K562 (cell line): ENCODE data around the gene VTI1B. TPM values are rescaled to one million over a fixed set of nuclear protein-coding genes. Genes with fewer than 3 reads are reported as not detected.

ENCODE experiments used
- ARNT ChIP-seq, 2 experiments: fragments of 450-650 bp; IDR thresholded peaks; 2 replicates each; pipeline ENCODE4 v1.6.1; 2016; ENCODE audit warnings: mild to moderate bottlenecking in 1 of 2
- ASH1L ChIP-seq: fragments of 450-650 bp; IDR thresholded peaks from 2 replicates; pipeline ENCODE4 v1.6.1; 2018; ENCODE audit warnings: borderline replicate concordance, mild to moderate bottlenecking, low read depth; ENCODE audit not compliant: partially characterized antibody
- BRD4 ChIP-seq: fragments of 200-600 bp; sonication (generic); IDR thresholded peaks from 2 replicates; pipeline ENCODE4 v1.6.1; 2017; ENCODE audit warnings: inconsistent platforms
- FOXJ2 ChIP-seq: fragments of 200-800 bp; sonication (Bioruptor generic); IDR thresholded peaks from 2 replicates; pipeline ENCODE4 v1.6.1; 2016; ENCODE audit warnings: missing genetic modification characterization, missing compliant biosample characterization
- ID3 ChIP-seq, 2 experiments: fragments of 250-450 bp in 1 of 2; fragments of 450-650 bp in 1 of 2; sonication (Bioruptor Pico) in 1 of 2; IDR thresholded peaks; 2 replicates each; pipeline versions ENCODE4 v1.6.1 to v1.8.0; 2016 to 2021; ENCODE audit warnings: mild to moderate bottlenecking in 2 of 2, moderate library complexity in 2 of 2, missing compliant biosample characterization in 1 of 2, missing genetic modification characterization in 1 of 2
- IRF2 ChIP-seq: sonication (generic); formaldehyde crosslinking; IDR thresholded peaks from 2 replicates; pipeline ENCODE4 v1.8.1; 2022; ENCODE audit warnings: mild to moderate bottlenecking, missing genetic modification reagents
- LARP7 ChIP-seq: fragments of 450-650 bp; IDR thresholded peaks from 2 replicates; pipeline ENCODE4 v1.6.1; 2016
- MNT ChIP-seq, 2 experiments: fragments of 450-650 bp; conservative IDR thresholded peaks; 2 replicates each; pipeline ENCODE4 v1.6.1; 2017; ENCODE audit warnings: mild to moderate bottlenecking in 2 of 2, moderate library complexity in 2 of 2
- NR1H2 ChIP-seq: sonication (generic); formaldehyde crosslinking; IDR thresholded peaks from 2 replicates; pipeline ENCODE4 v1.4.0; 2020; ENCODE audit warnings: mild to moderate bottlenecking, missing genetic modification reagents
- PHF20 ChIP-seq: fragments of 450-650 bp; IDR thresholded peaks from 2 replicates; pipeline ENCODE4 v1.6.1; 2018; ENCODE audit not compliant: partially characterized antibody
- PRMT5 ChIP-seq: sonication (generic); formaldehyde crosslinking; IDR thresholded peaks from 2 replicates; pipeline ENCODE4 v1.5.0; 2020; ENCODE audit warnings: missing genetic modification reagents
- RNF219 ChIP-seq: fragments of 250-450 bp; sonication (Bioruptor Pico); IDR thresholded peaks from 2 replicates; pipeline ENCODE4 v1.5.0; 2022; ENCODE audit warnings: mild to moderate bottlenecking
- SRSF9 ChIP-seq: fragments of 200-400 bp; formaldehyde crosslinking; IDR thresholded peaks from 2 replicates; pipeline ENCODE4 v1.6.1; 2017; ENCODE audit warnings: low read depth, low read length, borderline replicate concordance
- TAF1 ChIP-seq: IDR thresholded peaks from 2 replicates; pipeline ENCODE4 v1.6.1; 2011; ENCODE audit warnings: mild to moderate bottlenecking, low read length, moderate library complexity; ENCODE audit not compliant: insufficient read depth, control insufficient read depth, severe bottlenecking; ENCODE audit errors: extremely low read depth
- TEAD4 ChIP-seq, 2 experiments: sonication (generic) in 1 of 2; formaldehyde crosslinking in 1 of 2; IDR thresholded peaks; 2 replicates each; pipeline versions ENCODE4 v1.6.1 to v1.8.0; 2012 to 2022; ENCODE audit warnings: borderline replicate concordance in 1 of 2, inconsistent platforms in 1 of 2, low read length in 1 of 2, mild to moderate bottlenecking in 1 of 2, missing genetic modification reagents in 1 of 2
- THAP7 ChIP-seq: fragments of 250-450 bp; sonication (Bioruptor Pico); IDR thresholded peaks from 2 replicates; pipeline ENCODE4 v1.5.0; 2021
- TSC22D4 ChIP-seq: fragments of 450-650 bp; IDR thresholded peaks from 2 replicates; pipeline ENCODE4 v1.6.1; 2016; ENCODE audit warnings: missing genetic modification characterization, missing biosample characterization, control low read depth
- XRCC3 ChIP-seq: fragments of 450-650 bp; IDR thresholded peaks from 2 replicates; pipeline ENCODE4 v1.6.1; 2017; ENCODE audit warnings: mild to moderate bottlenecking, moderate library complexity
- ZBTB49 ChIP-seq: sonication (generic); formaldehyde crosslinking; IDR thresholded peaks from 2 replicates; pipeline ENCODE4 v1.8.0; 2022; ENCODE audit warnings: missing genetic modification reagents, mild to moderate bottlenecking, borderline replicate concordance
- ZNF134 ChIP-seq: fragments of 250-450 bp; sonication (Bioruptor Pico); conservative IDR thresholded peaks from 2 replicates; pipeline ENCODE4 v1.4.0; 2020
- ZNF507 ChIP-seq: conservative IDR thresholded peaks from 2 replicates; pipeline ENCODE4 v1.6.1; 2017; ENCODE audit warnings: missing genetic modification characterization, missing compliant biosample characterization
- polyA plus RNA-seq, 8 experiments: library from polyadenylated mRNA; depleted of rRNA in 4 of 8; stranded (reverse) in 5 of 8; unstranded in 3 of 8; fragments of >200 nt; fragmentation: Nextera tagmentation in 2 of 8; fragmentation: Illumina TruSeq in 1 of 8; extraction: Ambion mirVana in 2 of 8; extraction: Trizol in 1 of 8; gene quantifications; 2 replicates each; pipeline versions ENCODE4 v1.2.1 to v1.2.3, GENCODE V29; 2011 to 2014; ENCODE audit warnings: inconsistent platforms in 1 of 8, missing spikeins in 1 of 8
- total RNA-seq, 7 experiments: library from RNA; depleted of rRNA in 6 of 7; stranded (reverse); fragments of >200 nt in 6 of 7; fragmentation: Illumina TruSeq in 2 of 7; extraction: Trizol in 2 of 7; gene quantifications; 2 replicates each; pipeline versions ENCODE4 v1.2.1 to v1.2.3, GENCODE V29; 2011 to 2021; ENCODE audit warnings: low replicate concordance in 1 of 7

Gene VTI1B
- total and polyA plus RNA-seq, 9 of the 15 experiments (the other 6 are each of a cell fraction or from before 2014, with no cell fraction given), result 7.8 to 69.8 (median 50.1) TPM

- TF ChIP-seq RNF219 (no peak), SRSF9 (no peak), IRF2 (CRISPR knock-in tag) (no peak), ASH1L (no peak), LARP7 (no peak), BRD4 (no peak), ZNF134 (CRISPR knock-in tag) (no peak), PHF20 (no peak), TAF1 (no peak), MNT (conservative IDR thresholded peaks at IDR 0.05) (peak; percentile 79 to 92), FOXJ2 (tag) (no peak), ID3 (CRISPR knock-in tag; IDR thresholded peaks at IDR 0.05) (no peak), ID3 (tag; IDR thresholded peaks at IDR 0.05) (no peak), ZBTB49 (CRISPR knock-in tag) (no peak), ZNF507 (no peak), PRMT5 (CRISPR knock-in tag) (no peak), THAP7 (no peak), ARNT (IDR thresholded peaks at IDR 0.05) (no peak), XRCC3 (no peak), TEAD4 (IDR thresholded peaks at IDR 0.05; ENCODE audit: low read length) (no peak), TEAD4 (CRISPR knock-in tag; IDR thresholded peaks at IDR 0.05; ENCODE audit: borderline replicate concordance) (no peak), TSC22D4 (tag) (no peak), NR1H2 (CRISPR knock-in tag) (no peak)
These were observed 54.8 kb downstream of the VTI1B start, which contains the start of gene ARG2 (continued) for GRCh38 chr14:67619446-67620216.
